GM21447 (cell line): ENCODE results near the gene TERT.
"Not testable (repeated sequence)": the region's sequence is repeated elsewhere in the genome, so short reads cannot be mapped to it uniquely, and the experiment has no call there.

ENCODE experiments used
- ATAC-seq: cut with Tn5 transposase; IDR thresholded peaks from one replicate; pipeline ENCODE4 v1.9.1; 2021; ENCODE audit not compliant: unreplicated experiment

The TERT gene

GRCh38 chr5:1294835-1295649, at the start of gene TERT:
Gene TERT (minus strand): TSS chr5:1295068. CDS start chr5:1294989, 79 bp downstream.
- ATAC-seq, result no peak

- ATAC-seq, result peak; percentile 20
These were observed 49.3 kb upstream of the TERT start for GRCh38 chr5:1343931-1344901.

- no peak for ATAC-seq
These were observed 48.5 kb upstream of the TERT start for GRCh38 chr5:1343315-1343751.

- not testable (repeated sequence) for ATAC-seq
These were observed 47.8 kb upstream of the TERT start for GRCh38 chr5:1342711-1343110.

- ATAC-seq, result no peak
These were observed 47.4 kb upstream of the TERT start for GRCh38 chr5:1342268-1342667.

- ATAC-seq, result peak; percentile 31
These were observed 47.0 kb upstream of the TERT start for GRCh38 chr5:1341863-1342262.

GRCh38 chr5:1339818-1340210, 44.9 kb upstream of the TERT start:
- not testable (repeated sequence) for ATAC-seq

- ATAC-seq, result not testable (repeated sequence)
These were observed 44.4 kb upstream of the TERT start for GRCh38 chr5:1339139-1339817.

- ATAC-seq, result no peak
These were observed 43.7 kb upstream of the TERT start for GRCh38 chr5:1338506-1339070.

- ATAC-seq, result no peak
These were observed 43.3 kb upstream of the TERT start for GRCh38 chr5:1338196-1338490.

- no peak for ATAC-seq
These were observed 42.8 kb upstream of the TERT start for GRCh38 chr5:1337489-1338195.

GRCh38 chr5:1336749-1337488, 42.1 kb upstream of the TERT start:
- no peak for ATAC-seq

- no peak for ATAC-seq
These were observed 41.3 kb upstream of the TERT start for GRCh38 chr5:1336106-1336561.

GRCh38 chr5:1335540-1336095, 40.8 kb upstream of the TERT start:
- ATAC-seq, result no peak

GRCh38 chr5:1334831-1335539, 40.1 kb upstream of the TERT start:
- ATAC-seq, result no peak

- no peak for ATAC-seq
These were observed 39.1 kb upstream of the TERT start for GRCh38 chr5:1333986-1334385.

GRCh38 chr5:1333286-1333685, 38.4 kb upstream of the TERT start:
- ATAC-seq, result not testable (repeated sequence)

GRCh38 chr5:1332461-1333001, 37.7 kb upstream of the TERT start:
- no peak for ATAC-seq
